Right atrium auricular region (tissue), 2 donors: ENCODE results near the gene SCYGR3. TPM values are rescaled to one million over a fixed set of nuclear protein-coding genes. Genes with fewer than 3 reads are reported as not detected.

Experiments
- DNase-seq: peaks from one replicate; pipeline ENCODE4 v3.0.0-alpha.2; 2019; ENCODE audit warnings: low spot score
- H3K27ac ChIP-seq, 2 donors: fragments of 200-600 bp; sonication (generic); 1 replicate in 1 of 2; 2 replicates in 1 of 2; pipeline ENCODE4 v1.5.1; 2016 to 2019
- H3K27me3 ChIP-seq, 2 donors: fragments of 200-600 bp; sonication (generic); one replicate each; pipeline versions ENCODE4 v1.5.1 to v1.6.0; 2017 to 2019
- H3K36me3 ChIP-seq: fragments of 200-600 bp; sonication (generic); one replicate; pipeline ENCODE4 v1.5.1; 2016
- H3K4me1 ChIP-seq, 2 donors: fragments of 200-600 bp; sonication (generic); one replicate each; pipeline versions ENCODE4 v1.5.1 to v1.6.0; 2017 to 2019
- H3K4me3 ChIP-seq, 2 donors: fragments of 200-600 bp; sonication (generic); 1 replicate in 1 of 2; 2 replicates in 1 of 2; pipeline ENCODE4 v1.5.1; 2017 to 2019; ENCODE audit warnings: mild to moderate bottlenecking in 1 of 2, moderate library complexity in 1 of 2
- H3K9me3 ChIP-seq, 2 donors: fragments of 200-600 bp; sonication (generic); one replicate each; pipeline ENCODE4 v1.5.1; 2019
- total RNA-seq, 2 donors: library from RNA; depleted of rRNA; stranded (reverse); fragments of >200 nt; gene quantifications; one replicate each; pipeline ENCODE4 v1.1.0, GENCODE V29; 2016
- TF ChIP-seq, protein P1 (sequence below), 2 donors: fragments of 200-600 bp; sonication (generic); IDR thresholded peaks; one replicate each; pipeline ENCODE4 v1.5.1; 2019; ENCODE audit warnings: antibody characterized with exemption in 2 of 2

The SCYGR3 gene
- total RNA-seq, 2 donors from 2014 or later, result not detected

DNA sequence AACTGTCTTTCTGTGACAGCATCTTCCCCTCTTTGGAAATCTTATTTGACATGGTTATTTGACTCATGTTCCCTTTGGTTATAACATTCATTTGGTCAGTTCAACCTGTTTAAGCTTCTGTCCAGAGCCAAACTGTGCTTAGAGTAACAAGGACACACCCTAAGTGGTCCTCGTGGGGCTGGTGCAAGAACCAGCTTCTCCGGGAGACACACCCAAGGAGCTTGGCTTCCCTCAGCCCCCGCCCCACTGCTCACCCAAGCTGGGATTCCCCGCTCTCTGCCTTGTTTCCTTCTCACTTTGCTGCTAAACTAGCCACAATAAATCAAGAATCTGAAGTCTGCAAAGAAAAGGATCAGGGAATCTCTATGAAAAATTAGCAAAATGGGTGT lies 1.4 kb downstream of the SCYGR3 start:
- TF ChIP-seq, protein P1, sequence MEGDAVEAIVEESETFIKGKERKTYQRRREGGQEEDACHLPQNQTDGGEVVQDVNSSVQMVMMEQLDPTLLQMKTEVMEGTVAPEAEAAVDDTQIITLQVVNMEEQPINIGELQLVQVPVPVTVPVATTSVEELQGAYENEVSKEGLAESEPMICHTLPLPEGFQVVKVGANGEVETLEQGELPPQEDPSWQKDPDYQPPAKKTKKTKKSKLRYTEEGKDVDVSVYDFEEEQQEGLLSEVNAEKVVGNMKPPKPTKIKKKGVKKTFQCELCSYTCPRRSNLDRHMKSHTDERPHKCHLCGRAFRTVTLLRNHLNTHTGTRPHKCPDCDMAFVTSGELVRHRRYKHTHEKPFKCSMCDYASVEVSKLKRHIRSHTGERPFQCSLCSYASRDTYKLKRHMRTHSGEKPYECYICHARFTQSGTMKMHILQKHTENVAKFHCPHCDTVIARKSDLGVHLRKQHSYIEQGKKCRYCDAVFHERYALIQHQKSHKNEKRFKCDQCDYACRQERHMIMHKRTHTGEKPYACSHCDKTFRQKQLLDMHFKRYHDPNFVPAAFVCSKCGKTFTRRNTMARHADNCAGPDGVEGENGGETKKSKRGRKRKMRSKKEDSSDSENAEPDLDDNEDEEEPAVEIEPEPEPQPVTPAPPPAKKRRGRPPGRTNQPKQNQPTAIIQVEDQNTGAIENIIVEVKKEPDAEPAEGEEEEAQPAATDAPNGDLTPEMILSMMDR (IDR thresholded peaks at IDR 0.05), result no peak

GRCh38 chr2:227612546-227613271 lies 1.9 kb downstream of the SCYGR3 start:
- no peaks in the 10 kb centered on the region for H3K4me1 ChIP-seq
- TF ChIP-seq, protein P1 (IDR thresholded peaks at IDR 0.05), result no peak
- H3K27me3 ChIP-seq, result no peaks in the 10 kb centered on the region
- no peak overlapping the region for H3K4me3 ChIP-seq
- no peak overlapping the region for H3K27ac ChIP-seq
- DNase-seq, result no peak
- no peaks in the 10 kb centered on the region for H3K9me3 ChIP-seq
- no peaks in the 10 kb centered on the region for H3K36me3 ChIP-seq

More for the DNA sequence above, 1.4 kb downstream of the SCYGR3 start:
- Histone ChIP-seq H3K4me3 (no peak overlapping the region), H3K9me3 (no peaks in the 10 kb centered on the region), H3K27me3 (no peaks in the 10 kb centered on the region), H3K36me3 (no peaks in the 10 kb centered on the region), H3K4me1 (no peaks in the 10 kb centered on the region), H3K27ac (no peak overlapping the region)
- DNase-seq, result no peak

DNA sequence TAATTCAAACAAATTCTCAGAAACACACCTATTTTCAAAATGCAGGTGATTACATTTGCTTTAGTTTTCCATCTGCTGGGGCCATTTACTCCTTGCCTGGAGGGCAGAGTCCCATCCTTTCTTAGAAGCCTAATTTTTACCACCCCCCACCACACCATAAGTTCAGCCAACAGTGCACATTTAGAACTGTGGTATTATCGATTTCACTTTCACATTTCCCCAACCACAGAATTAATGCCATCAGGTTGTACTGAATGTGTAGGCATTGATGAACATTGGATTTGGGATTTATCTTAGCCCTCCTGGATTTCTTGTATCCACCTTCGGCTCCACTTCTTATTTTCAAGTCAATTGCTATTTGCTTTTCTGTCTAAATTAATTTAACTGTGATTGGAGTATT lies 4.5 kb downstream of the SCYGR3 start:
- DNase-seq, result no peak
- no peaks in the 10 kb centered on the region for H3K27me3 ChIP-seq
- no peaks in the 10 kb centered on the region for H3K9me3 ChIP-seq
- TF ChIP-seq, protein P1 (IDR thresholded peaks at IDR 0.05), result no peak
- H3K36me3 ChIP-seq, result no peaks in the 10 kb centered on the region
- no peak overlapping the region for H3K27ac ChIP-seq
- no peaks in the 10 kb centered on the region for H3K4me1 ChIP-seq
- no peak overlapping the region for H3K4me3 ChIP-seq

GRCh38 chr2:227608561-227609338 lies 5.9 kb downstream of the SCYGR3 start:
- no peak for DNase-seq
- TF ChIP-seq, protein P1 (IDR thresholded peaks at IDR 0.05), result no peak
- H3K4me1 ChIP-seq, result no peaks in the 10 kb centered on the region
- H3K27ac ChIP-seq, result no peak overlapping the region
- no peak overlapping the region for H3K4me3 ChIP-seq
- no peaks in the 10 kb centered on the region for H3K36me3 ChIP-seq
- H3K27me3 ChIP-seq, result no peaks in the 10 kb centered on the region
- H3K9me3 ChIP-seq, result no peaks in the 10 kb centered on the region

GRCh38 chr2:227607941-227608340 lies 6.7 kb downstream of the SCYGR3 start:
- no peaks in the 10 kb centered on the region for H3K27me3 ChIP-seq
- no peaks in the 10 kb centered on the region for H3K4me1 ChIP-seq
- H3K36me3 ChIP-seq, result no peaks in the 10 kb centered on the region
- no peaks in the 10 kb centered on the region for H3K9me3 ChIP-seq
- H3K4me3 ChIP-seq, result no peak overlapping the region
- no peak overlapping the region for H3K27ac ChIP-seq
- DNase-seq, result no peak
- TF ChIP-seq, protein P1 (IDR thresholded peaks at IDR 0.05), result no peak
